CD4-positive, alpha-beta T cell treated with Interferon alpha-2 for 1 hour (primary cell): ENCODE measurements around the gene KLHL25.

Experiments used
- DNase-seq, 2 donors: peaks; one replicate each; pipeline ENCODE4 v3.0.0-alpha.2; 2020 to 2022

KLHL25 gene

DNA sequence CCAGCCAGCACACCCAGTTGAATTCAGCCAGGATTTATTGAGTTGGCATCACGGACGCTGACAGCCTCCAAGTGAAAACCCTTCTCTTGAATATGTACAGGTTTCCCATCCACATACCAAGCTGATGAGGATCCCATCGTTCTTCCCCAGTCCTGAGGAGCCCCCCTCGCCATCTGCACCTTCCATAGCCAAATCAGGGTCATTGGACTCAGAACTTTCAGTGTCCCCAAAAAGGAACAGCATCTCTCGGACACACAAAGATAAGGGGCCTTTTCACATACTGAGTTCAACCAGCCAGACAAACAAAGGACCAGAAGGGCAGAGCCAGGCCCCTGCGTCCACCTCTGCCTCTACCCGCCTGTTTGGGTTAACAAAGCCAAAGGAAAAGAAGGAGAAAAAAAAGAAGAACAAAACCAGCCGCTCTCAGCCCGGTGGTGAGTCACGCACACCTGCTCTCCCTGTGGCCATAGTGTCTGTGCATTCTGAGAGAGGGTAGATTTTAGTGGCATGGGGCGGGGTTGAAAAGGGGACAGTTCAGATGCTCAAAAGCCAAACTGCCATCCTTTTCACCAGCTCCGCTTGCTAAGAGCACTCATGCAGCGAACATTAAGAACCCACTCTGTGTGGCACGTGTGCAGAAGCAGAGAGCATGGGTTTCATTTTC lies 51.2 kb downstream of the KLHL25 start:
- DNase-seq = no peak

DNA sequence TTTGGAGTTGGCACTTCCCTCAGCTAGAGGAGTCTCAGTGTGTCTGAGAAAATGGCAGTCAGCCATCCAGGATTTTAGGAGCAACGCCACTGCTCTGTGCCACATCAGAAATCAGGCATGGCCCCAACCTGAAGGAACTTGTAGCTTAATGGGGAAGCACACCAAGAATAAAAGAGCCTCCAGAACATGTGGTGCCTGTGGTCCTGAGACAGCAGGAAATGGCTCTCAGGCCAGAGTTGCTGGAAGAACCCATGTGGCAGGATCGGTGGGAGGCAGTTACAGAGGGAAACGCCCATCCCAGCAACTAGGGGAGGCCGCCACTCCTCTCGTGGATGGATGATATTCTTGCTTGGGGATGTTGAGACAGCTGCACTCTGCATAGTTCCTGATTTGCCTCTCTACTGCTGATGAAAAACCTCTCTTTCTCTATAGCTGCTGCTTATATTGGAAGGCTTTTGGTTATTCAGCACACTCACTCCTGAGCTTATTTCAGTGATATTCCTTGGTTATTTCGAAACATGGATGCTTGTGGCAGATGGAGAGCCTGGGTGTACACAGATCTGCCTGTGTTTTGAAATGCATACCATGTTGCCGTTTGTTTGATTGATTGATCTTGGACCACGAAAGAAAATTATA lies 52.4 kb downstream of the KLHL25 start:
- DNase-seq = no peak

DNA sequence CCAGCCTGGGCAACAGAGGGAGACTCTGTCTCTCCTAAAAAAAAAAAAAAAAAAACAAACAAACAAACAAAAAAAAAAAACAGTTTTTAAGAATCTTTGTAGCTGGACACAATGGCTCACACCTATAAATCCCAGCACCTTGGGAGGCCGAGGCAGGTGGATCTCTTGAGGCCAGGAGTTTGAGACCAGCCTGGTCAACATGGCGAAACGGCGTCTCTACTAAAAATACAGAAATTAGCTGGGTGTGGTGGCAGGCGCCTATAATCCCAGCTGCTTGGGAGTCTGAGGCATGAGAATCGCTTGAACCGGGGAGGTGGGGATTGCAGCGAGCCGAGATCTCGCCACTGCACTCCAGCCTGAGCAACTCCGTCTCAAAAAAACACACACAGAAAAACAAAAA lies 53.1 kb downstream of the KLHL25 start:
- DNase-seq = no peak

DNA sequence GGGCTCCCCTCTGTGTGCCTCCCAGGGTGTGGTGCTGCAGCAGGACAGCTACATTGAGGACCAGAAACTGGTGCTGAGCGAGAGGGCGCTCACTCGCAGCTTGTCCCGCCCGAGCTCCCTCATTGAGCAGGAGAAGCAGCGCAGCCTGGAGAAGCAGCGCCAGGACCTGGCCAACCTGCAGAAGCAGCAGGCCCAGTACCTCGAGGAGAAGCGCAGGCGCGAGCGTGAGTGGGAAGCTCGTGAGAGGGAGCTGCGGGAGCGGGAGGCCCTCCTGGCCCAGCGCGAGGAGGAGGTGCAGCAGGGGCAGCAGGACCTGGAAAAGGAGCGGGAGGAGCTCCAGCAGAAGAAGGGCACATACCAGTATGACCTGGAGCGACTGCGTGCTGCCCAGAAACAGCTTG lies 53.7 kb downstream of the KLHL25 start:
- no peak for DNase-seq

DNA sequence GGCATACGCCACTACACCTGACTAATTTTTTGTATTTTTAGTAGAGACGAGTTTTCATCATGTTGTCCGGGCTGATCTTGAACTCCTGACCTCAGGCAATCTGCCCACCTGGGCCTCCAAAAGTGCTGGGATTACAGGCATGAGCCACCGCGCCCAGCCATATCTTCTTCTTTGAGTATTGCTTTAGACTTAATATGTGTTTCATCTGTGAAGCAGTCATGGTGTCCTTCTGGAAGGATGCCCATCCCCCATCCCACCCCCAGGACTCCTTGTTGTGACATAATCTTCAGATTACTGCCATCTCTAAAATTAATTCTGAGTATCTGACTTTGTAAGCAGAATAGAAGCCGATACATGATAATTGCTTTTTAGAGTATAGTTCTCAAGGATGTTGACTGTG lies 57.7 kb downstream of the KLHL25 start:
- no peak for DNase-seq

DNA sequence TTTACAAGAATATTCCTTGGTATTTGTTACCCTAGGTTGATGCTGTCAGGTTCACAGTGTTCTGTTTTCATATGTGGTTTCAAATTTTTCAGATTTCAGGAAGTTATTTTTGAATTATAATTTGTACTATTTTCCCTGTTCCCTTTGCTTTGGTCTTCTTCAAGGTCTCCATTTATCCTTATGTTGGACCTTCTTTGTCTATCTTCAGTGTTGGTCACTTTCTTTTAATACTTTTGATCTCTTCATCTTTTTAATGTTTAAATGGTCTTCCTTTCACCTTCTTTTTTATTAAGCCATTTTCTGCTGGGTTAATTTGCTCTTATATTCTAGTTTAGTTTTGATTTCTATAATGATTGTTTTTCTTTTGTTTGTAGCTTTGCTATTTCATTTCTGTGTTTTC lies 61.3 kb downstream of the KLHL25 start:
- no peak for DNase-seq

DNA sequence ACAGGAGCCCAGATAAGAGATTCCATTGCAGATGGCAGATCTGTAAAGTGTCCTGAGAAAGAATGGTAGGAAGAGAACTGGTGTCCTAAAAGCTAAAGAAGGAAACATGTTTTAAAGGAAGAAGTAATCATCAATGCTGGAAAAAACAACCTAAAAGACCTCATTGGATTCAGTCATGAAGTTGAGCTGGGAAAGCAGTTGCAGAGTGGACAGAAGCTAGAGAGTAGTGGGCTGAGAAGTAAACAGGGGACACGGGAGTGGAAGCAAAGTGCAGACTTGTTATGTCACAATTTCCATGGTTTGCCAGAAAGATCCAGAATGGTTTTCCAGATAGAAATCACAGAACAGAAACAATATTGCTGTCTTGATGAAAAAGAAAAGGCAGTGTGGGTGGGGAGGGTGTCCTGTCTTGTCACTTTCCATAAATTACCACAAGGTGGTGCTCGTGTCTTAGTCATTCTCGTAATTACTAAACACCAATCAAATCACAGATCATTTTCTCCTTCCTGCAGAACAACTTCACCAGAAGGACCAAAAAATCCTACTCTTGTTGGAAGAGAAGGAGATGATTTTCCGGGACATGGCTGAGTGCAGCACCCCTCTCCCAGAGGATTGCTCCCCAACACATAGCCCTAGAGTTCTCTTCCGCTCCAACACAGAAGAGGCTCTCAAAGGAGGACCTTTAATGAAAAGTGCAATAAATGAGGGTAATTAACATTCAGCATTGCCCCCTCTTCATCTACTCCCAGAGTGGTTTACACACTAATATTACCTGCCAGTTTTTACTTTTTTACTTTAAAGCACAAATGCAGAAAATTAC lies 64.5 kb downstream of the KLHL25 start:
- DNase-seq = peak; percentile 49 to 79

DNA sequence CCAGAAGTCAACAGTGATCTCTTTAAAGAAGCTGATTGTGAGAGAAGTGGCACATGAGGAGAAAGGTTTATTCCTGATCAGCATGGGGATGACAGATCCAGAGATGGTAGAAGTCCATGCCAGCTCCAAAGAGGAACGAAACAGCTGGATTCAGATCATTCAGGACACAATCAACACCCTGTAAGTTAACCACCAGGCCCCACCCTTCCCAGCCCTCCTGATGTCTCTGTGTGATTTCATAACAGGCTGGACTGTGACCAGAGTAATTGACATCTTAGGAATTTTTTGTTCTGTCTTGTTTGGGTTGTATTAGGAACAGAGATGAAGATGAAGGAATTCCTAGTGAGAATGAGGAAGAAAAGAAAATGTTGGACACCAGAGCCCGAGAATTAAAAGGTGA lies 67.7 kb downstream of the KLHL25 start:
- no peak for DNase-seq

DNA sequence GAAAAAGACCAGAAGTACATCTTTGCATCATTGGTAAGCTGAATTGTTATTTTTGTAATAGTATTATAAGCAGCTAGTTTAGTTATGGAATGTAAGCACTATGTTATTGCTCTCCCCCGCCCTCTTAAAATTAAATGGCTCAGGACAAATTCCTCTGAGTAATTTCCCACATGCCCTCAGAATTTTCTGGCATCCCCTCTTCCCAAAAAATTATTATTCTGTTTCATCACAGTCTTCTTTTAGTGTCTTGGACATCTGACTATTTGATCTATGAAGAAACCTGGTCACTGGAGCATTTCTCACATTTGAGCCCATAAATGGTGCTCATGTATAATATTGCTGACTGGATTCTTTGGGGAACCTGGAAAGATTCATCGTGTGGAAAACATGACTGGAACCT lies 68.3 kb downstream of the KLHL25 start:
- no peak for DNase-seq

GRCh38 chr15:85725564-85725963 lies 69.2 kb downstream of the KLHL25 start:
- no peak for DNase-seq

DNA sequence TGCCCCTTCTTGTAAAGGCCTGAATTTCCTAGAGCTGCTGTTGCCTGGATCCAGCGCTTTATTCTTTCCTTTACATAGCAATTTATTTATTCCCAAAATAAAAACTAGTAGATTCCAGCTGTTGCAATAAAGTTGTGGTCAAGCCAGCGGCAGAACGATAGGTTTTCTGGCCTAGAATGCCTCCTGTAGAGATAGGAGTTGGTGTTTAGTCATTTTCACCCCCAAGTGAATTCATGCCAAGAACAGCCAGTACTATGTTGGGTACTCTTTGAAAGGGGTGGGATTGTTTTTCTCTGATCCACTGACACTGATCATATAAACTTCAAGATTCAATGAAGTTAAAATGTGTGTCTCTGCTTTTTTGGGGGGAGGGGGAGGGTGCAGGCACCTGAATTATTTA lies 69.7 kb downstream of the KLHL25 start:
- no peak for DNase-seq

- peak in 1 of 2 donors; percentile 83 for DNase-seq
Observed at GRCh38 chr15:85723960-85724945, 70.5 kb downstream of the KLHL25 start.

- DNase-seq = no peak
Observed at GRCh38 chr15:85722374-85723152, 72.2 kb downstream of the KLHL25 start.

DNA sequence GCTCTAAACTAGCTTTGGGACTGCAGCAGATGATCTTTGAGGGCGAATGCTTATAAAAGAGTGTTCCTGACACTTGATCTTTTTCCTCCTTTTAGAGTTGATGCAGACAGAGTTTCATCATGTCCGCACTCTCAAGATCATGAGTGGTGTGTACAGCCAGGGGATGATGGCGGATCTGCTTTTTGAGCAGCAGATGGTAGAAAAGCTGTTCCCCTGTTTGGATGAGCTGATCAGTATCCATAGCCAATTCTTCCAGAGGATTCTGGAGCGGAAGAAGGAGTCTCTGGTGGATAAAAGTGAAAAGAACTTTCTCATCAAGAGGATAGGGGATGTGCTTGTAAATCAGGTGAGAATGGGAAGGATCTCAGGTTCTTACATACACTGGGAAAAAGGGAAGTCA lies 75.7 kb downstream of the KLHL25 start:
- DNase-seq = no peak

DNA sequence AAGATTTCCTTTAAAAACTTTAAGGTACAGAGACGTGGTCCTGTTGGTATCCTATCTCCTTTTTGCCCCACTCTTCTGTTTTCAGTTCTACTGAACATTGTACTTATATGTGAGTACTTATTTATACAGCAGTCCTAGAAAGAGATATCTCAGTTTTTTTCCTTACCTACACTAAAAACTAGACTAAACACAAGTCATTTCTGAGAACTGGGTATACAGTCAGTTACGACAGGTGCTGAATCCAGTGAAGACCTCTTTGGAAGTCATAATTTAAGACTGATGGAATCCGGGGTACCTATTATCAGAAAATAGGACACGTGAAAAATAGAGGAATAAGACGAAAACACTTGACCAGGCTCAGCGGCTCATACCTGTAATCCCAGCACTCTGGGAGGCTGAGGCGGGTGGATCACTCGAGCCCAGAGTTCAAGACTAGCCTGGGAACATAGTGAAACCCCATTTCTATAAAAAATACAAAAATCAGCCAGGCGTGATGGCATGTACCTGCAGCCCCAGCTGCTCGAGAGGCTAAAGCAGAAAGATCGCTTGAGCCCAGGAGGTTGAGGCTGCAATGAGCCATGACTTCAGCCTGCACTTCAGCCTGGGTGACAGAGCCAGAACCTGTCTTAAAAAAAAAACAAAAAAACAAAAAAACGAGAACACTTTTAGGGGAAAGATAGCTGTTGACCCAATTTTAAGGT lies 76.3 kb downstream of the KLHL25 start:
- DNase-seq = no peak

GRCh38 chr15:85717212-85717611 lies 77.5 kb downstream of the KLHL25 start:
- no peak for DNase-seq

DNA sequence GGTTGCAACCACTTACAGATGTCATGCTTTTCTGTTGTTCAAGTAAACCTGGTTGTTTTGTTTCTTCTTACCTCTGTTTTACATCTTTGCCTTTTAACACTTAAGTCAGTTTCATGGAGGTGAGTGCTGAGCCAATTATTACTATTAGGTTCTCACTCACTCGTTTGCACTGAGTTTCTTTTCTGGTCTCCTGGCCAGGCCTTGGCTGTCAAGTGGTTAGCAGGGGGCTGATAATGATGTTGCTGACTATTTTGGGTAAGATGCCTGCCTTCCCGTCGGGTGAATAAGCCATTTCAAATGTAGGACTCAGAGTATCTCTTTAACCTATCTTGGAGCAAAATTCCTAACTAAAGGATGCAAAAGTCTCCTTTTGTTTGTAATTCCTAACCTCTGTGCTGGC lies 78.5 kb downstream of the KLHL25 start:
- DNase-seq = no peak

- DNase-seq = no peak
Observed at GRCh38 chr15:85711580-85712192, 83.0 kb downstream of the KLHL25 start.

DNA sequence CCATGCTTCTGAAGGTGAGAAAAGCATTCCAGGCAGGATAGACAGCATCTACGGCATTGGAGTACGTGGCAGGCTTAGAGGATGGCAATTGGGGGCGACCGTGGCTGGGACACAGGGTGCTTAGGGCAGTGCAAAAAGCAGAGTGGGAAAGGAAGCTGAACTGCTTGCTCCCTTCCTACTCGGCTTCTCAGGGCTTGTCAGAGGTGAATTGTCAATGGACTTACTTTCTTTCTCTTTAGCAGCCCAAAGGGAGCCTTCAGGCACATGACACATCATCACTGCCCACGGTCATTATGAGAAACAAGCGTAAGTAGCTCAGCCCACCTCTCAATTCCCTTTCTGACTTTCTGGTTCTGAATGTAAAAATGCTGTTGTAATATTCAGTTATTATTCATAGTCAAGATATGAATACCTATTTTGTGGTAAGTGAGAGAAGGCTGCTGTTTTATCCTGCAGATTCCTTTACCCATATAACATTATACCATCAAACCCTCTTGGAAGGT lies 84.3 kb downstream of the KLHL25 start:
- no peak for DNase-seq
